ENCODE data around the gene SRPRB.
A peak's percentile ranks its signal among the peaks of the same experiment; 100 is the strongest.

Gene SRPRB

GRCh38 chr3:133868758-133869475 lies 63.3 kb downstream of the SRPRB start:
- DNase-seq (ENCODE audit: low spot score), result peak; percentile 25

DNA sequence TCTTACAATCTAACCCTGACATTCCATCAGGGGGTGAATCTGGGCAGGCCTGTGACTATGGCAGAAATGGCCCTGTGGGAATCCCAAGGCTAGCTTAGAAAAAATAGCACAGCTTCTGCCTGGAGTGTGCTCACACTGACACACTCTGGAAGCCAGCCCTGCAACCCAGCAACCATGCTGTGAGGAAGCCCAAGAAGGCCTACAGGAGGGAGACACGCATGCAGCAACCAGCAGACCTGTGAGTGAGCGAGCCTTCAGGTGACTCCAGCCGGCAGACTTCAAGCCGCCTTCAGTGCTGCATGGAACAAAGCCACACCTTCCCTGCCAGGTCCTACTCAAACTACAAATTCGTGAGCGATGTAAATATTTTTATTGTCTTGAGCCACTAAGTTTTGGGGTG lies 64.0 kb downstream of the SRPRB start:
- DNase-seq (ENCODE audit: low spot score), result no peak

GRCh38 chr3:133870822-133871221 lies 65.2 kb downstream of the SRPRB start:
- DNase-seq (ENCODE audit: low spot score), result no peak
